HG02763 (cell line): ENCODE data around the gene ENTPD2.
"Not testable (repeated sequence)": the region's sequence is repeated elsewhere in the genome, so short reads cannot be mapped to it uniquely, and the experiment has no call there.

Experiments
- ATAC-seq: cut with Tn5 transposase; IDR thresholded peaks from one replicate; pipeline ENCODE4 v1.9.1; 2021; ENCODE audit warnings: mild to moderate bottlenecking, moderate library complexity; ENCODE audit not compliant: unreplicated experiment

Gene ENTPD2

DNA sequence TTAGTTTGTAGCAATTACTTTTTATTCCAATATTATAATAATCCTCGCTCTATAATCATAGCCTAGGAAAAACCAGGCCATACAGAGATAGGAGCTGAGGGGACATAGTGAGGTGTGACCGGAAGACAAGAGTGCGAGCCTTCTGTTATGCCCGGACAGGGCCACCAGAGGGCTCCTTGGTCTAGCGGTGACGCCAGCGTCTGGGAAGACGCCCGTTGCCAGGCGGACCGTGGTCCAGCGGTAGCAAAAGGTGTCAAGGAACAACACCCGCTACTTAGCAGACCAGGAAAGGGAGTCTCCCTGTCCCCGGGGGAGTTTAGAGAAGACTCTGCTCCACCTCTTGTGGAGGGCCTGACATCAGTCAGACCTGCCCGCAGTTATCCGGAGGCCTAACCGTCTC is 49.6 kb downstream of the ENTPD2 start:
- not testable (repeated sequence) for ATAC-seq

DNA sequence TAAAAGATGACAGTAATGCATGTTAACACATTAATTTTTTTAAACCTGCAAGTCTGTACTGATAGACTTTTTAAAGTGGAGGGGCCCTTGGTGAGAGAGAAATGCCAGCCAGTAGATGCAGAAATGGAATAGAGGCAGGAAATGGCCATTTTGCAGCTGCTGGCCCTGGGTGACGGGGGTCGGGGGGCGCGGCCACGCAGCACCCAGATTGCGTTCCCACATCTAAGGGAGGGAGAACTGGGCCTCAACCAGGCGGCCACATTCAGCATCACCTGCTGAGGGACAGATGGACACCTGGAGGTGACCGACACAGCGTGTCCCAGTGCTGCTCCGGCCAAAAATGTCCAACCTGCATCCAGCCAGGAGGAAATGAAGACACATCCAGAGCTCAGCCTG is 51.2 kb downstream of the ENTPD2 start:
- ATAC-seq, result no peak

DNA sequence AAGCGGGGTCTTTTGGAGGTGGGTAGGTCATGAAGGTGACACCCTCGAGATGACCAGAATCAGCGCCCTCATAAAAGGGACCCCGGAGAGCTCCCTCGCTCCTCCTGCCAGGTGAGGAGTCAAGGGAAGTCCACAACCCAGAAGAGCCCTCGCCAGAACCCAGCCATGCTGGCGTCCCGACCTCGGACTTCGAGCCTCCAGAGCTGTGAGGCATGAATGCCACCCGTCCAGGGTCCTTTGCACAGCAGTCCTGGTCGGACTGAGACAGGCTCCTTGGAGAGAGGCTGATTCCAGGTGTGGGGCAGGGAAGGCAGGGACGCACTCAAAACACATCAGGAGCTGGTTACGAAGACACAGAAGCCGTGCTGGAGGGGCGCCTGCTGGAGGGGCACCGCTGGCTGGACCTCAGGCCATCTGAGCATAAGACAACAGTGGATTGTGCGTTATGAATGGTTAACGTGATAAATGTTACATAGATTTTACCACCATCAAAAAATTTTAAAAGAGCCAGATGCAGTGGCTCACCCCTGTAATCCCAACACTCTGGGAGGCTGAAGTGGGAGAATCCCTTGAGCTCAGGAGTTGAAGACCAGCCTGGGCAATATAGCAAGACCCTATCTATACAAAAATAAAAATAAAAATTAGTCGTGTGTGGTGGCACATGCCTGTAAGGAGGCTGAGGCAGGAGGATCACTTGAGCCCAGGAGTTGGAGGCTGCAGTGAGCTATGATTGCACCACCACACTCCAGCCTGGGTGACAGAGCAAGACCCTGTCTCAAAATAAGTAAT is 51.8 kb downstream of the ENTPD2 start:
- no peak for ATAC-seq

DNA sequence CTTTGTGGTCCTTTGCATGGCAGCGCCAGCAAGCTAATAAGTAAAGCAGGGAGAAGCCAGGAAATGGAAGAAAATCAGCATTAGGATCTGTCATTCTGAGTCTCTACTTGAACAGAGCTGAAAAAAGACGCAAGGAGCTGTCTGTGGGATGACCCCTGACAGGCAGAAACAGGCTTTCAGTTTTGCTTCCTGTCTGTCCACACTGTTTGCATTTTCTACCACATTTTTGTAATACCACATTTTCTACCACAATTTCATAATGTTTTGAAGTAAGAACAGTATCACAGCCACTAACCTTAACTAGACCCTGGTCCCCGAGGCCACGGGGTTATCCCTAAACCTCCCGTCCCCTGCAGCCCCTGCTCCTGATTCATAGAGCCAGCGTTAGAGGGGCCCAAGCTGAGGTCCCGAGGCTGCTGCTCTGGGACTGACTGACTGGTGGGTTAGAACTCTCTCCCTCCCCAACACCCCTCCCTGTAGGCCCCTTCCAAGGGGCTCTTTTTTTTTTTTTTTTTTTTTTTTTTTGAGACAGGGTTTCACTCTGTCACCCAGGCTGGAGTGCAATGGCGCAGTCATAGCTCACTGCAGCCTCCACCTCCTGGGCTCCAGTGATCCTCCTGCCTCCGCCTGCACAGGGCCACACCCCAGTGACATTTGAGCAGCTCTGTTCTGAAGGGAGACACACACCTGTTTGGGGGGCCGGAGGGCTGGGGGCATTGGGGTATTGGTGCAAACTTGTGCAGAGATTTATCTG is 53.5 kb downstream of the ENTPD2 start:
- ATAC-seq, result peak; percentile 63
